K562 (cell line): ENCODE results near the gene RAD51D. TPM values are rescaled to one million over a fixed set of nuclear protein-coding genes. Genes with fewer than 3 reads are reported as not detected.

Experiments
- ATF7 ChIP-seq: fragments of 450-650 bp; IDR thresholded peaks from 2 replicates; pipeline ENCODE4 v1.7.1; 2014; ENCODE audit warnings: mild to moderate bottlenecking, moderate library complexity
- ELF1 ChIP-seq: fragments of 200-800 bp; sonication (Bioruptor generic); IDR thresholded peaks from 2 replicates; pipeline ENCODE4 v1.6.1; 2016; ENCODE audit warnings: missing genetic modification characterization, missing compliant biosample characterization
- ELK3 ChIP-seq: fragments of 450-650 bp; formaldehyde crosslinking; IDR thresholded peaks from 2 replicates; pipeline ENCODE4 v1.4.0; 2020; ENCODE audit warnings: mild to moderate bottlenecking
- ESRRA ChIP-seq: fragments of 450-650 bp; IDR thresholded peaks from 2 replicates; pipeline ENCODE4 v1.6.1; 2014; ENCODE audit warnings: low read depth, mild to moderate bottlenecking, moderate library complexity, borderline replicate concordance
- EWSR1 ChIP-seq: fragments of 450-650 bp; IDR thresholded peaks from 2 replicates; pipeline ENCODE4 v1.6.1; 2018; ENCODE audit warnings: borderline replicate concordance, mild to moderate bottlenecking, low read depth, moderate library complexity; ENCODE audit not compliant: partially characterized antibody
- GTF2F1 ChIP-seq: IDR thresholded peaks from 2 replicates; pipeline ENCODE4 v1.6.1; 2011; ENCODE audit warnings: low read depth, low read length, improper control_type of control experiment
- HDAC1 ChIP-seq, 2 experiments: fragments of 450-650 bp; IDR thresholded peaks; 2 replicates each; pipeline ENCODE4 v1.6.1; 2016 to 2017; ENCODE audit warnings: inconsistent platforms in 1 of 2, mild to moderate bottlenecking in 1 of 2, moderate library complexity in 1 of 2
- KHSRP ChIP-seq: fragments of 450-650 bp; IDR thresholded peaks from 2 replicates; pipeline ENCODE4 v1.6.1; 2017
- LEF1 ChIP-seq: fragments of 450-650 bp; IDR thresholded peaks from 2 replicates; pipeline ENCODE4 v1.6.1; 2016; ENCODE audit warnings: mild to moderate bottlenecking
- MEF2D ChIP-seq: conservative IDR thresholded peaks from 2 replicates; pipeline ENCODE4 v1.6.1; 2016; ENCODE audit warnings: low read depth, missing genetic modification characterization, missing compliant biosample characterization
- NFE2 ChIP-seq: IDR thresholded peaks from 2 replicates; pipeline ENCODE4 v1.6.1; 2014; ENCODE audit warnings: antibody characterized with exemption, low read depth
- PCBP2 ChIP-seq: fragments of 200-400 bp; formaldehyde crosslinking; IDR thresholded peaks from 2 replicates; pipeline ENCODE4 v1.6.1; 2018; ENCODE audit warnings: low read length, low read depth, mild to moderate bottlenecking, moderate library complexity; ENCODE audit not compliant: poor library complexity, severe bottlenecking
- POLR2G ChIP-seq: fragments of 200-400 bp; formaldehyde crosslinking; IDR thresholded peaks from 2 replicates; pipeline ENCODE4 v1.6.1; 2017; ENCODE audit warnings: low read depth, mild to moderate bottlenecking, antibody characterized with exemption, low read length, moderate library complexity
- RBBP5 ChIP-seq: fragments of 200-600 bp; sonication (generic); IDR thresholded peaks from 2 replicates; pipeline ENCODE4 v1.6.1; 2012; ENCODE audit warnings: borderline replicate concordance, mild to moderate bottlenecking, low read length, control low read depth, inconsistent platforms; ENCODE audit not compliant: insufficient read depth, poor library complexity, severe bottlenecking
- TBP ChIP-seq: optimal IDR thresholded peaks from 2 replicates; pipeline ENCODE3; 2011; ENCODE audit warnings: low read depth, low read length, improper control_type of control experiment
- TEAD2 ChIP-seq: fragments of 450-650 bp; IDR thresholded peaks from 2 replicates; pipeline ENCODE4 v1.6.1; 2016; ENCODE audit warnings: missing genetic modification characterization, control low read depth, missing compliant biosample characterization
- ZC3H4 ChIP-seq: sonication (generic); formaldehyde crosslinking; IDR thresholded peaks from 2 replicates; pipeline ENCODE4 v1.9.0; 2021; ENCODE audit warnings: missing genetic modification reagents, borderline replicate concordance
- ZNF143 ChIP-seq: sonication (generic); formaldehyde crosslinking; IDR thresholded peaks from 2 replicates; pipeline ENCODE4 v1.9.0; 2022; ENCODE audit warnings: mild to moderate bottlenecking, missing genetic modification reagents
- ZNF146 ChIP-seq: IDR thresholded peaks from one replicate; pipeline ENCODE4 v1.6.1; 2018; ENCODE audit warnings: missing compliant biosample characterization; ENCODE audit not compliant: unreplicated experiment
- ZNF217 ChIP-seq: sonication (generic); formaldehyde crosslinking; IDR thresholded peaks from 2 replicates; pipeline ENCODE4 v1.8.0; 2022; ENCODE audit warnings: mild to moderate bottlenecking, missing genetic modification reagents
- ZNF23 ChIP-seq: fragments of 250-450 bp; sonication (Bioruptor Pico); IDR thresholded peaks from 2 replicates; pipeline ENCODE4 v1.4.0; 2020; ENCODE audit warnings: mild to moderate bottlenecking
- ZNF24 ChIP-seq: fragments of 450-650 bp; IDR thresholded peaks from 2 replicates; pipeline ENCODE4 v1.6.1; 2016
- ZNF445 ChIP-seq: fragments of 250-450 bp; sonication (Bioruptor Pico); IDR thresholded peaks from 2 replicates; pipeline ENCODE4 v1.4.0; 2020; ENCODE audit warnings: low read depth, mild to moderate bottlenecking, moderate library complexity
- polyA plus RNA-seq, 8 experiments: library from polyadenylated mRNA; depleted of rRNA in 4 of 8; stranded (reverse) in 5 of 8; unstranded in 3 of 8; fragments of >200 nt; fragmentation: Nextera tagmentation in 2 of 8; fragmentation: Illumina TruSeq in 1 of 8; extraction: Ambion mirVana in 2 of 8; extraction: Trizol in 1 of 8; gene quantifications; 2 replicates each; pipeline versions ENCODE4 v1.2.1 to v1.2.3, GENCODE V29; 2011 to 2014; ENCODE audit warnings: inconsistent platforms in 1 of 8, missing spikeins in 1 of 8
- total RNA-seq, 7 experiments: library from RNA; depleted of rRNA in 6 of 7; stranded (reverse); fragments of >200 nt in 6 of 7; fragmentation: Illumina TruSeq in 2 of 7; extraction: Trizol in 2 of 7; gene quantifications; 2 replicates each; pipeline versions ENCODE4 v1.2.1 to v1.2.3, GENCODE V29; 2011 to 2021; ENCODE audit warnings: low replicate concordance in 1 of 7
- TF ChIP-seq, protein P1 (sequence below): fragments of 450-650 bp; conservative IDR thresholded peaks from 2 replicates; pipeline ENCODE4 v1.6.1; 2016; ENCODE audit warnings: missing genetic modification characterization, low read depth, mild to moderate bottlenecking, missing compliant biosample characterization, moderate library complexity
- TF ChIP-seq, protein P2 (sequence below): IDR thresholded peaks from 3 replicates; pipeline ENCODE4 v1.6.1; 2011; ENCODE audit warnings: borderline replicate concordance, mild to moderate bottlenecking, moderate library complexity; ENCODE audit not compliant: insufficient read length; ENCODE audit errors: extremely low read depth

Gene RAD51D
- total and polyA plus RNA-seq, 9 of the 15 experiments (the other 6 are each of a cell fraction or from before 2014, with no cell fraction given): 2.2 to 16.9 (median 8.7) TPM

DNA sequence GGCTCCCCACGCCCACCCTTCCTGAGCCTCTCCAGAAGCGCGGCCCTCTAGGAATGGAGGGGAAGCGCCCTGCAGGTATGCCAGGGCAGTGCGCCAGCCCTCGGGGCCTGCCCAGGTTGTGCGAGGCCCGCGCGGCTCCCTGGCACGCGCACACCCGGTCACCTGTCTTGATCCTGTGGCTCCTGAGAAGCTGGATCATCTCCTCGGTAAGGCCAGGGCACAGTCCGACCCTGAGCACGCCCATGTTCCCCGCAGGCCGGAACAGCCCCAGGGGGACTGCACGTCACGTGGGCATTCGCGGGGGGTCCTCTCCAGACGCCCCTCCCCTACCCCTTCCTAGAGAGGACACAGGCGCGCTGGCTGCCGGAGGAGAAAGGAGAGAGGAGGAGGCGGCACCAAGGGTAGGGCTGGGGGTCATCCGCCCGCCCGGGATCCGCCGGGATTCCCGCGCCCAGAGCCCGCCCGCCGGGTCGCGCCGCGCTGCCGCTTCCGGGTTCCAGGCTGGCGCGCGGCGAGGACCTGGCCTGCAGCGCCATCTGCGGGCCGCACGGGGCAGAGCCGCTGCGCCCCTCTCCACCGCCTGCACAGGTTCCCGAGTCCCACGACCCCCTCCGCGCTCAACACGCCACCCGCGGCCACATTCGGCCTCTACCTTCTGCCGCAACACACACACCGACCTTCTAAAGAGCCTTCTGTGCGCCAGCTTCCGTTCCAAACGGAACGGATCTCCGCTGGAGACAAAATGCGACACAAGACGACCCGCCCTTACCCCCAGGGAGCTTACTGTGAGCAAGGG, at the start of gene RAD51D (continued):
- peak in 1 of 2 experiments; percentile 72; a peak in 1 of 4 replicates for TF ChIP-seq HDAC1 (IDR thresholded peaks at IDR 0.05)
- no peak for TF ChIP-seq EWSR1
- no peak for TF ChIP-seq LEF1
- peak; percentile 88 for TF ChIP-seq POLR2G
- TF ChIP-seq ZNF445 (CRISPR knock-in tag): no peak
- TF ChIP-seq KHSRP: no peak
- TF ChIP-seq, protein P1, sequence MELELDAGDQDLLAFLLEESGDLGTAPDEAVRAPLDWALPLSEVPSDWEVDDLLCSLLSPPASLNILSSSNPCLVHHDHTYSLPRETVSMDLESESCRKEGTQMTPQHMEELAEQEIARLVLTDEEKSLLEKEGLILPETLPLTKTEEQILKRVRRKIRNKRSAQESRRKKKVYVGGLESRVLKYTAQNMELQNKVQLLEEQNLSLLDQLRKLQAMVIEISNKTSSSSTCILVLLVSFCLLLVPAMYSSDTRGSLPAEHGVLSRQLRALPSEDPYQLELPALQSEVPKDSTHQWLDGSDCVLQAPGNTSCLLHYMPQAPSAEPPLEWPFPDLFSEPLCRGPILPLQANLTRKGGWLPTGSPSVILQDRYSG (tag): no peak
- TF ChIP-seq MEF2D (tag): no peak
- TF ChIP-seq ZNF217 (CRISPR knock-in tag): no peak
- no peak; the same call in none of the 2 replicates for TF ChIP-seq ATF7
- no peak for TF ChIP-seq ZC3H4
- no peak for TF ChIP-seq PCBP2
- TF ChIP-seq ZNF146: no peak
- peak; percentile 59 for TF ChIP-seq TBP
- TF ChIP-seq TEAD2 (tag): no peak
- TF ChIP-seq ELK3 (CRISPR knock-in tag): no peak
- TF ChIP-seq ESRRA: 0 out of 2 replicates have a peak, but pooled peaks have one; percentile 53
- peak; percentile 100 for TF ChIP-seq ELF1 (tag)
- no peak for TF ChIP-seq NFE2
- no peak for TF ChIP-seq RBBP5
- TF ChIP-seq ZNF24: peak; percentile 38; the same call in 1 of the 2 replicates
- TF ChIP-seq, protein P2, sequence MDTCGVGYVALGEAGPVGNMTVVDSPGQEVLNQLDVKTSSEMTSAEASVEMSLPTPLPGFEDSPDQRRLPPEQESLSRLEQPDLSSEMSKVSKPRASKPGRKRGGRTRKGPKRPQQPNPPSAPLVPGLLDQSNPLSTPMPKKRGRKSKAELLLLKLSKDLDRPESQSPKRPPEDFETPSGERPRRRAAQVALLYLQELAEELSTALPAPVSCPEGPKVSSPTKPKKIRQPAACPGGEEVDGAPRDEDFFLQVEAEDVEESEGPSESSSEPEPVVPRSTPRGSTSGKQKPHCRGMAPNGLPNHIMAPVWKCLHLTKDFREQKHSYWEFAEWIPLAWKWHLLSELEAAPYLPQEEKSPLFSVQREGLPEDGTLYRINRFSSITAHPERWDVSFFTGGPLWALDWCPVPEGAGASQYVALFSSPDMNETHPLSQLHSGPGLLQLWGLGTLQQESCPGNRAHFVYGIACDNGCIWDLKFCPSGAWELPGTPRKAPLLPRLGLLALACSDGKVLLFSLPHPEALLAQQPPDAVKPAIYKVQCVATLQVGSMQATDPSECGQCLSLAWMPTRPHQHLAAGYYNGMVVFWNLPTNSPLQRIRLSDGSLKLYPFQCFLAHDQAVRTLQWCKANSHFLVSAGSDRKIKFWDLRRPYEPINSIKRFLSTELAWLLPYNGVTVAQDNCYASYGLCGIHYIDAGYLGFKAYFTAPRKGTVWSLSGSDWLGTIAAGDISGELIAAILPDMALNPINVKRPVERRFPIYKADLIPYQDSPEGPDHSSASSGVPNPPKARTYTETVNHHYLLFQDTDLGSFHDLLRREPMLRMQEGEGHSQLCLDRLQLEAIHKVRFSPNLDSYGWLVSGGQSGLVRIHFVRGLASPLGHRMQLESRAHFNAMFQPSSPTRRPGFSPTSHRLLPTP: no peak
- no peak for TF ChIP-seq ZNF143
- no peak for TF ChIP-seq GTF2F1
- TF ChIP-seq ZNF23 (CRISPR knock-in tag): no peak
